Activated CD4-positive, alpha-beta memory T cell treated with anti-CD3 and anti-CD28 coated beads for 36 hours (primary cell): ENCODE data around the gene DCAF12. TPM values are rescaled to one million over a fixed set of nuclear protein-coding genes. Genes with fewer than 3 reads are reported as not detected.

Source experiments
- total RNA-seq, 2 experiments: library from RNA; stranded (reverse); gene quantifications; one replicate each; pipeline ENCODE4 v1.2.3, GENCODE V29; 2021

The DCAF12 gene
- total RNA-seq, 2 experiments from 2014 or later = 32.5 to 35.4 TPM

Other genes starting within 250 kb of the DCAF12 start
- 10 to 100 TPM; 35.0 to 38.0 TPM for gene UBAP2, start 77.8 kb downstream of the DCAF12 start, total RNA-seq
- gene UBAP1, start 52.3 kb upstream of the DCAF12 start, total RNA-seq = 10 to 100 TPM; 30.5 to 32.0 TPM
- gene KIF24, start 202.6 kb upstream of the DCAF12 start, total RNA-seq = 1 to 10 TPM; 5.6 to 5.7 TPM
- 10 to 100 TPM; 42.4 to 43.3 TPM for gene NUDT2, start 202.9 kb upstream of the DCAF12 start, total RNA-seq